DMS53 treated with DMSO at 0.1 percent for 48 hours (cell line): ENCODE results near the gene RXRA.

Experiments used
- DNase-seq: peaks from one replicate; lab custom pipeline; 2025; ENCODE audit not compliant: unreplicated experiment; lab: John Stamatoyannopoulos, UW

Gene RXRA

GRCh38 chr9:134461426-134461982 is 135.2 kb downstream of the RXRA start:
- no peak for DNase-seq

GRCh38 chr9:134462318-134462717 is 136.1 kb downstream of the RXRA start:
- no peak for DNase-seq

- DNase-seq, result no peak
Observed at GRCh38 chr9:134463280-134463679, 137.0 kb downstream of the RXRA start.

GRCh38 chr9:134466869-134467616 is 140.8 kb downstream of the RXRA start:
- DNase-seq, result no peak

- no peak for DNase-seq
Observed at GRCh38 chr9:134468358-134468757, 142.1 kb downstream of the RXRA start.

GRCh38 chr9:134469041-134469875 is 143.0 kb downstream of the RXRA start:
- no peak for DNase-seq

GRCh38 chr9:134472256-134472655 is 146.0 kb downstream of the RXRA start:
- no peak for DNase-seq

- DNase-seq, result no peak
Observed at GRCh38 chr9:134473141-134474054, 147.1 kb downstream of the RXRA start.

- no peak for DNase-seq
Observed at GRCh38 chr9:134474055-134474370, 147.8 kb downstream of the RXRA start.

- DNase-seq, result no peak
Observed at GRCh38 chr9:134475011-134475790, 148.9 kb downstream of the RXRA start.

GRCh38 chr9:134476272-134476941 is 150.2 kb downstream of the RXRA start:
- DNase-seq, result no peak

- DNase-seq, result no peak
Observed at GRCh38 chr9:134476942-134477335, 150.7 kb downstream of the RXRA start.

- DNase-seq, result no peak
Observed at GRCh38 chr9:134477342-134477925, 151.2 kb downstream of the RXRA start.

- no peak for DNase-seq
Observed at GRCh38 chr9:134477927-134478326, 151.7 kb downstream of the RXRA start.

GRCh38 chr9:134481762-134482161 is 155.5 kb downstream of the RXRA start:
- no peak for DNase-seq

GRCh38 chr9:134482226-134482625 is 156.0 kb downstream of the RXRA start:
- DNase-seq, result no peak

- no peak for DNase-seq
Observed at GRCh38 chr9:134483361-134484184, 157.3 kb downstream of the RXRA start.

GRCh38 chr9:134484479-134484878 is 158.2 kb downstream of the RXRA start:
- no peak for DNase-seq

GRCh38 chr9:134485653-134486052 is 159.4 kb downstream of the RXRA start:
- DNase-seq, result no peak
